ENCODE measurements around the gene IGFLR1. TPM values are rescaled to one million over a fixed set of nuclear protein-coding genes. Genes with fewer than 3 reads are reported as not detected.

The IGFLR1 gene
- total RNA-seq, 2 donors from 2014 or later = 1.8 to 6.4 TPM

GRCh38 chr19:35780058-35780457 lies 37.8 kb upstream of the IGFLR1 start:
- H3K36me3 ChIP-seq = peaks cover 8% of the 10 kb centered on the region
- H3K27me3 ChIP-seq = no peaks in the 10 kb centered on the region
- no peak overlapping the region for H3K4me3 ChIP-seq
- no peak for TF ChIP-seq CTCF (IDR thresholded peaks at IDR 0.05)
- DNase-seq (ENCODE audit: low spot score) = no peak
- H3K9me3 ChIP-seq = no peaks in the 10 kb centered on the region
- H3K27ac ChIP-seq = no peak overlapping the region
- H3K4me1 ChIP-seq = peaks cover 0 to 8% of the 10 kb centered on the region in 2 donors

DNA sequence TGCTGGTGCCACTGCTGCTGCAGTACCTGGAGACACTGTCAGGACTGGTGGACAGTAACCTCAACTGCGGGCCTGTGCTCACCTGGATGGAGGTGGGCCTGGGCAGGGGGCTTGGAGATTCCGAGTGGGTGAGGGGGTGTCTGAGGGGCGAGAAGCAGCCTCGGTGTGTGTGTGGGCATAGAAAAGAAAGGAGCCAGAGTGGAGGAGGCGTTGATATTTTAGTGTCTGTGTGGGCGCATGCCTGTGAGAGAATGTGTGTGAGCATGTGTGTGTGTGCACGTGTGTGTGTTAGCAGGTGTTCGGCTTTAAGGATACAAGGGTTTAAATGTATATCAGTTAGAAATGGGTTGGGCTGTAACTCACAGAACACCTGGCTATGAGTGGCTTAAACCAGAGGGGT lies 36.8 kb upstream of the IGFLR1 start:
- Histone ChIP-seq H3K27ac (no peak overlapping the region), H3K9me3 (no peaks in the 10 kb centered on the region), H3K4me3 (no peak overlapping the region), H3K4me1 (peaks cover 0 to 15% of the 10 kb centered on the region in 2 donors), H3K36me3 (peaks cover 8% of the 10 kb centered on the region), H3K27me3 (no peaks in the 10 kb centered on the region)
- no peak for TF ChIP-seq CTCF (IDR thresholded peaks at IDR 0.05)
- DNase-seq (ENCODE audit: low spot score) = no peak

DNA sequence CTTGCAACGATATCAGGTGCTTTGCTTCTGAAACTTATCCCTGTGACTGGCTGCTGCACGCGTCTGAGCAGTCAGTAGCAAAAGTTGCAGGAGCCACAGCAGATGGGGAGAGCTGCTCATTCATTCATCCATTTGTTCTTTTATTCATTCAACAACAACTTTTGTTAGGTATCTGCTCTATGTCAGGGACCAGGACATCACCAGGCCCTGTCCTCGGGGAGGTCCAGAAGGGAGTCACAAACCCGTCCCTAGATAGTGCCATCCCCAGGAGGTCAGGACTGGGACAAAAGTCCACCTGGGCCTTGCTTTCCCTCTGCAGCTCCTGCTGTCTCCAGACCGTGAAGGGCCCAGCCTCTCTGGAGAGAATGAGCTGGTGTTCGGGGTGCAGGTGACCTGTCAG lies 35.7 kb upstream of the IGFLR1 start:
- Histone ChIP-seq H3K4me1 (peaks cover 0 to 15% of the 10 kb centered on the region in 2 donors), H3K27ac (no peak overlapping the region), H3K36me3 (peaks cover 8% of the 10 kb centered on the region), H3K27me3 (no peaks in the 10 kb centered on the region), H3K9me3 (no peaks in the 10 kb centered on the region), H3K4me3 (no peak overlapping the region)
- no peak for DNase-seq (ENCODE audit: low spot score)
- TF ChIP-seq CTCF (IDR thresholded peaks at IDR 0.05) = no peak

GRCh38 chr19:35777086-35777841 lies 35.0 kb upstream of the IGFLR1 start:
- H3K27me3 ChIP-seq = no peaks in the 10 kb centered on the region
- no peak for TF ChIP-seq CTCF (IDR thresholded peaks at IDR 0.05)
- no peak overlapping the region for H3K27ac ChIP-seq
- peaks cover 0 to 15% of the 10 kb centered on the region in 2 donors for H3K4me1 ChIP-seq
- no peak overlapping the region for H3K4me3 ChIP-seq
- DNase-seq (ENCODE audit: low spot score) = no peak
- no peaks in the 10 kb centered on the region for H3K9me3 ChIP-seq
- peaks cover 8% of the 10 kb centered on the region for H3K36me3 ChIP-seq

GRCh38 chr19:35776102-35776788 lies 34.0 kb upstream of the IGFLR1 start:
- H3K36me3 ChIP-seq = peaks cover 7% of the 10 kb centered on the region
- H3K4me1 ChIP-seq = peaks cover 0 to 15% of the 10 kb centered on the region in 2 donors
- H3K27ac ChIP-seq = peak overlapping the region in 1 of 2 donors; percentile 58
- DNase-seq (ENCODE audit: low spot score) = no peak
- no peaks in the 10 kb centered on the region for H3K27me3 ChIP-seq
- H3K9me3 ChIP-seq = no peaks in the 10 kb centered on the region
- TF ChIP-seq CTCF (IDR thresholded peaks at IDR 0.05) = no peak
- peak overlapping the region; percentile 89 to 93 for H3K4me3 ChIP-seq

All from right atrium auricular region (tissue), 2 donors.